Gastroesophageal sphincter (tissue), 3 donors: ENCODE results near the gene CD6.

ENCODE experiments used
- POLR2A ChIP-seq, 2 donors: fragments of 450-650 bp; IDR thresholded peaks; one replicate each; pipeline ENCODE4 v1.6.1; 2017; ENCODE audit warnings: antibody characterized with exemption in 2 of 2, mild to moderate bottlenecking in 2 of 2, moderate library complexity in 1 of 2
- POLR2AphosphoS5 ChIP-seq: sonication (generic); formaldehyde crosslinking; IDR thresholded peaks from one replicate; pipeline ENCODE4 v1.6.1; 2017; ENCODE audit warnings: antibody characterized with exemption
- TF ChIP-seq, protein P1 (sequence below), 4 experiments: fragments of 200-600 bp in 2 of 4; fragments of 450-650 bp in 2 of 4; sonication (generic) in 1 of 4; IDR thresholded peaks; one replicate each; pipeline ENCODE4 v1.5.1; 2017 to 2019; ENCODE audit warnings: antibody characterized with exemption in 4 of 4, mild to moderate bottlenecking in 2 of 4, moderate library complexity in 2 of 4

DNA sequence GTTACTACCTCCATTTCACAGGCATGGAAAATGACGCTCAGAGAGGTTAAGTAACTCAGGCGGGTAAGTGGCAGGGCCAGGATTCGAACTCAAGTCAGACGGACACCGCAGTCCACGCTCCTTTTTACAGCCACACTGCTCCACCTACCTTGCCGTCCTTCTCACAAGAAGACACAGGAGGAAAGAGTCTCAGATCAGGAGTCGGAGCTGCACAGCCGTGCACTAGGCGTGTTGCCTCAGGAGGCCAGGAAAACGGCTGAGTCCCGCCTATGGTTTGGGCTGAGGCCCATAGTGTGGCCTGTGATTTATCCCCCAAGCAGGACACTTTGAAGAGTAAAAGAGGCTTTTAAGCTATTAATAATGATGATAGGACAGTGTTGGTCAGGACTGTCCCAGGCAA lies 86.1 kb downstream of the CD6 start:
- TF ChIP-seq POLR2A (IDR thresholded peaks at IDR 0.05) (no peak), POLR2AphosphoS5 (no peak)
- TF ChIP-seq, protein P1, sequence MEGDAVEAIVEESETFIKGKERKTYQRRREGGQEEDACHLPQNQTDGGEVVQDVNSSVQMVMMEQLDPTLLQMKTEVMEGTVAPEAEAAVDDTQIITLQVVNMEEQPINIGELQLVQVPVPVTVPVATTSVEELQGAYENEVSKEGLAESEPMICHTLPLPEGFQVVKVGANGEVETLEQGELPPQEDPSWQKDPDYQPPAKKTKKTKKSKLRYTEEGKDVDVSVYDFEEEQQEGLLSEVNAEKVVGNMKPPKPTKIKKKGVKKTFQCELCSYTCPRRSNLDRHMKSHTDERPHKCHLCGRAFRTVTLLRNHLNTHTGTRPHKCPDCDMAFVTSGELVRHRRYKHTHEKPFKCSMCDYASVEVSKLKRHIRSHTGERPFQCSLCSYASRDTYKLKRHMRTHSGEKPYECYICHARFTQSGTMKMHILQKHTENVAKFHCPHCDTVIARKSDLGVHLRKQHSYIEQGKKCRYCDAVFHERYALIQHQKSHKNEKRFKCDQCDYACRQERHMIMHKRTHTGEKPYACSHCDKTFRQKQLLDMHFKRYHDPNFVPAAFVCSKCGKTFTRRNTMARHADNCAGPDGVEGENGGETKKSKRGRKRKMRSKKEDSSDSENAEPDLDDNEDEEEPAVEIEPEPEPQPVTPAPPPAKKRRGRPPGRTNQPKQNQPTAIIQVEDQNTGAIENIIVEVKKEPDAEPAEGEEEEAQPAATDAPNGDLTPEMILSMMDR (IDR thresholded peaks at IDR 0.05), result no peak
